ENCODE results near the gene C1orf198.

DNA sequence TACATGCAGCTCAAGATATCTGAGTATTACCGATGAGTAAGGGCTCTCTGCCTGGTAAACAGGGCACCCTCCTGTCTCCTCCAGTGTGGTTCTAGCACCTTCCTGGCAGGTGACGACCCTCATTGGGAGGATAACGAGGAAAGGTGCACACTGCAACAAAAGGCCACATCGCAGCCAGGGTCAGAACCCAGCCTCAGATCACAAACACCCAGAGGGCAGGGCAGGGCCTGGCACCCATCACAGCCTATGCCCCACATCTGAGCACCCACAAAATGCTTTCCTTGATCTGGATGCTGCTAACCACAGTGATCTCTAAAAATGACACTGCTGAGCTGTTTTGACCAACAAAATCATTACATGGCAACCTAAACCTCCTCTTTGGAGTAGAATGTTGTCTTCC lies 23.8 kb downstream of the C1orf198 start:
- no peak for TF ChIP-seq RNF2 (IDR thresholded peaks at IDR 0.05; ENCODE audit: borderline replicate concordance, low read depth)
- TF ChIP-seq EHMT2 (IDR thresholded peaks at IDR 0.05; ENCODE audit: low read depth): no peak
- TF ChIP-seq, protein P1, sequence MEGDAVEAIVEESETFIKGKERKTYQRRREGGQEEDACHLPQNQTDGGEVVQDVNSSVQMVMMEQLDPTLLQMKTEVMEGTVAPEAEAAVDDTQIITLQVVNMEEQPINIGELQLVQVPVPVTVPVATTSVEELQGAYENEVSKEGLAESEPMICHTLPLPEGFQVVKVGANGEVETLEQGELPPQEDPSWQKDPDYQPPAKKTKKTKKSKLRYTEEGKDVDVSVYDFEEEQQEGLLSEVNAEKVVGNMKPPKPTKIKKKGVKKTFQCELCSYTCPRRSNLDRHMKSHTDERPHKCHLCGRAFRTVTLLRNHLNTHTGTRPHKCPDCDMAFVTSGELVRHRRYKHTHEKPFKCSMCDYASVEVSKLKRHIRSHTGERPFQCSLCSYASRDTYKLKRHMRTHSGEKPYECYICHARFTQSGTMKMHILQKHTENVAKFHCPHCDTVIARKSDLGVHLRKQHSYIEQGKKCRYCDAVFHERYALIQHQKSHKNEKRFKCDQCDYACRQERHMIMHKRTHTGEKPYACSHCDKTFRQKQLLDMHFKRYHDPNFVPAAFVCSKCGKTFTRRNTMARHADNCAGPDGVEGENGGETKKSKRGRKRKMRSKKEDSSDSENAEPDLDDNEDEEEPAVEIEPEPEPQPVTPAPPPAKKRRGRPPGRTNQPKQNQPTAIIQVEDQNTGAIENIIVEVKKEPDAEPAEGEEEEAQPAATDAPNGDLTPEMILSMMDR (IDR thresholded peaks at IDR 0.05): no peak
